Heart left ventricle (tissue), 16 donors: ENCODE data around the gene NME7. TPM values are rescaled to one million over a fixed set of nuclear protein-coding genes. Genes with fewer than 3 reads are reported as not detected.

Source experiments
- ATAC-seq, 4 donors: fragments of 200-7000 bp; cut with Tn5 transposase; one replicate each; pipeline ENCODE4 v1.9.1; 2020 to 2022; ENCODE audit warnings: moderate library complexity in 4 of 4, mild to moderate bottlenecking in 3 of 4, moderate number of reproducible peaks in 1 of 4
- DNase-seq, 5 donors: peaks; one replicate each; pipeline ENCODE4 v3.0.0-alpha.2; 2020
- H3K27ac ChIP-seq, 12 donors: fragments of 200-600 bp; sonication (generic) in 4 of 12; one replicate each; pipeline versions ENCODE4 v1.5.0 to v1.8.0; 2016 to 2022; ENCODE audit warnings: mild to moderate bottlenecking in 2 of 12
- H3K27me3 ChIP-seq, 9 donors: fragments of 200-600 bp; sonication (generic) in 2 of 9; one replicate each; pipeline versions ENCODE4 v1.5.1 to v1.8.0; 2016 to 2022; ENCODE audit warnings: mild to moderate bottlenecking in 3 of 9
- H3K36me3 ChIP-seq, 9 donors: fragments of 200-600 bp; sonication (generic) in 2 of 9; one replicate each; pipeline versions ENCODE4 v1.5.0 to v1.8.0; 2018 to 2022; ENCODE audit warnings: mild to moderate bottlenecking in 2 of 9
- H3K4me1 ChIP-seq, 12 donors: fragments of 200-600 bp; sonication (generic) in 4 of 12; one replicate each; pipeline versions ENCODE4 v1.5.0 to v1.8.0; 2016 to 2022; ENCODE audit warnings: mild to moderate bottlenecking in 3 of 12
- H3K4me3 ChIP-seq, 12 donors: fragments of 200-600 bp; sonication (generic) in 4 of 12; one replicate each; pipeline versions ENCODE4 v1.5.0 to v1.8.0; 2017 to 2022; ENCODE audit warnings: mild to moderate bottlenecking in 9 of 12, moderate library complexity in 4 of 12
- H3K9me3 ChIP-seq, 12 donors: fragments of 200-600 bp; sonication (generic) in 4 of 12; one replicate each; pipeline versions ENCODE4 v1.5.0 to v1.8.0; 2016 to 2022; ENCODE audit warnings: mild to moderate bottlenecking in 1 of 12
- CTCF ChIP-seq, 12 donors: fragments of 200-600 bp; sonication (generic) in 4 of 12; IDR thresholded peaks; one replicate each; pipeline versions ENCODE4 v1.5.0 to v1.8.0; 2018 to 2022; ENCODE audit warnings: antibody characterized with exemption in 12 of 12, mild to moderate bottlenecking in 5 of 12
- POLR2A ChIP-seq, 2 donors: fragments of 450-650 bp; IDR thresholded peaks; one replicate each; pipeline ENCODE4 v1.6.1; 2017; ENCODE audit warnings: antibody characterized with exemption in 2 of 2, mild to moderate bottlenecking in 2 of 2, moderate library complexity in 2 of 2
- WGBS, 4 donors: extraction: QIAGEN DNeasy Blood & Tissue Kit in 2 of 4; methylation state at CpG; one replicate each; pipeline versions ENCODE4 v1.1.5 to v1.1.7; 2013 to 2018; 5-methylcytosine and 5-hydroxymethylcytosine counted together
- intact Hi-C, 10 donors: fragments of 100-400 bp; cut with DNase I; formaldehyde crosslinking; loops; one replicate each; pipeline versions ENCODE4 v1.11.1 to v1.14.2; 2022
- polyA plus RNA-seq, 2 donors: library from polyadenylated mRNA; stranded (reverse); fragments of 200-250 nt; gene quantifications; one replicate each; pipeline ENCODE4 v1.2.3, GENCODE V29; 2013
- total RNA-seq, 9 donors: library from RNA; depleted of rRNA in 2 of 9; stranded (reverse); fragments of >200 nt in 2 of 9; fragmentation: NEBNext Ultra II Directional in 3 of 9; extraction: Animal tissue kit (Norgen Biotek cat#: 25700) in 3 of 9; gene quantifications; one replicate each; pipeline versions ENCODE4 v1.1.0 to v1.2.4, GENCODE V29; 2016 to 2023
- donor health status: ischemic (EF 13 %, LVEDD 7.1; RV severe dilation, severe dysfunction).
- donor health status: healthy with polysubstance abuse.
- donor health status: DM: no; HTN: yes; CAD: no.
- donor health status: DM: no; HTN: no; CAD: no.
- donor health status: ischemic (EF 25% LVEDD 6.9; RV normal size, moderate dysfunction).
- donor health status: ischemic (EF 25% LVEDD 5.7; RV mildly dilated, moderate dysfunction).
- donor health status: healthy.
- donor health status: DM: yes; HTN: yes; CAD: no.
- donor health status: ischemic (EF 35%, LVEDD 5.7; RV mildly dilated, moderate dysfunction).
- donor health status: nonischemic (EF 11% LVEDD 7.7; RV severe dilation, severe dysfunction).
- donor health status: DM: yes; HTN: yes; CAD: no.
- donor health status: PGD.
- donor health status: ischemic (EF 29% LVEDD 5.4; RV normal size, mild dysfunction).
- donor health status: nonischemic (EF 23%, LVEDD 6.1; RV moderate dilation, normal function).

The NME7 gene
- total and polyA plus RNA-seq, 11 donors, result 3.1 to 25.2 (median 8.4) TPM

GRCh38 chr1:169322138-169322537, 45.5 kb downstream of the NME7 start:
- H3K36me3 ChIP-seq, result peaks cover 0 to 6% (median 0%) of the 10 kb centered on the region in 9 donors
- no peaks in the 10 kb centered on the region for H3K27me3 ChIP-seq
- ATAC-seq, result no peak
- no peak overlapping the region for H3K27ac ChIP-seq
- no peaks in the 10 kb centered on the region for H3K9me3 ChIP-seq
- H3K4me3 ChIP-seq, result no peak overlapping the region
- 98 to 99% (median 99%) methylated on average over 3 of the region's 3 CpGs for WGBS, 4 donors
- DNase-seq, result no peak
- TF ChIP-seq POLR2A (IDR thresholded peaks at IDR 0.05) (no peak), CTCF (IDR thresholded peaks at IDR 0.05) (no peak)
- intact Hi-C loops, result no loop called here
- H3K4me1 ChIP-seq, result peaks cover 0 to 12% (median 0%) of the 10 kb centered on the region in 12 donors

- peaks cover 0 to 6% (median 0%) of the 10 kb centered on the region in 9 donors for H3K36me3 ChIP-seq
- TF ChIP-seq POLR2A (IDR thresholded peaks at IDR 0.05), result no peak
- TF ChIP-seq CTCF (IDR thresholded peaks at IDR 0.05), result no peak
- H3K9me3 ChIP-seq, result no peaks in the 10 kb centered on the region
- H3K27ac ChIP-seq, result no peak overlapping the region
- no peaks in the 10 kb centered on the region for H3K27me3 ChIP-seq
- no peak for ATAC-seq
- WGBS, 4 donors, result 87 to 94% (median 91%) methylated on average over 1 of the region's 1 CpG
- intact Hi-C loops, result no loop called here
- peaks cover 0 to 6% (median 0%) of the 10 kb centered on the region in 12 donors for H3K4me1 ChIP-seq
- H3K4me3 ChIP-seq, result no peak overlapping the region
- no peak for DNase-seq
These were observed 46.1 kb downstream of the NME7 start for GRCh38 chr1:169321539-169321938.

- DNase-seq (no peak), ATAC-seq (no peak)
- Histone ChIP-seq H3K27me3 (no peaks in the 10 kb centered on the region), H3K4me3 (no peak overlapping the region), H3K36me3 (peaks cover 0 to 6% (median 0%) of the 10 kb centered on the region in 9 donors), H3K4me1 (no peaks in the 10 kb centered on the region), H3K27ac (no peak overlapping the region), H3K9me3 (no peaks in the 10 kb centered on the region)
- TF ChIP-seq CTCF (IDR thresholded peaks at IDR 0.05) (no peak), POLR2A (IDR thresholded peaks at IDR 0.05) (no peak)
- 83 to 90% (median 88%) methylated on average over 3 of the region's 3 CpGs for WGBS, 4 donors
- intact Hi-C loops, result no loop called here
These were observed 48.9 kb downstream of the NME7 start for GRCh38 chr1:169318536-169319244.

- ATAC-seq (no peak), DNase-seq (no peak)
- Histone ChIP-seq H3K4me1 (peaks cover 0 to 8% (median 0%) of the 10 kb centered on the region in 12 donors), H3K27ac (no peak overlapping the region), H3K9me3 (no peaks in the 10 kb centered on the region), H3K4me3 (no peak overlapping the region), H3K36me3 (no peaks in the 10 kb centered on the region), H3K27me3 (no peaks in the 10 kb centered on the region)
- TF ChIP-seq CTCF (IDR thresholded peaks at IDR 0.05) (no peak), POLR2A (IDR thresholded peaks at IDR 0.05) (no peak)
- intact Hi-C loops, result no loop called here
These were observed 51.0 kb downstream of the NME7 start for GRCh38 chr1:169316556-169316955.
